HG03025 (cell line): Measurements from ENCODE around the gene DTYMK.
"Not testable (repeated sequence)": the region's sequence is repeated elsewhere in the genome, so short reads cannot be mapped to it uniquely, and the experiment has no call there.

Source experiments
- ATAC-seq: cut with Tn5 transposase; IDR thresholded peaks from one replicate; pipeline ENCODE4 v1.9.1; 2021; ENCODE audit warnings: mild to moderate bottlenecking, moderate library complexity; ENCODE audit not compliant: unreplicated experiment, low FRiP score

DTYMK gene

GRCh38 chr2:241686650-241687425 is at the start of gene DTYMK:
Gene DTYMK, minus strand, starts transcription at chr2:241686815. Its CDS starts 32 bp downstream, at chr2:241686783.
- ATAC-seq, result peak; percentile 90

- no peak for ATAC-seq
Measured at GRCh38 chr2:241736111-241736510, 49.5 kb upstream of the DTYMK start.

GRCh38 chr2:241734467-241735208 is 48.0 kb upstream of the DTYMK start, which contains the start of gene D2HGDH:
Gene D2HGDH, plus strand, starts transcription at chr2:241734630. Its CDS starts 595 bp downstream, at chr2:241735225.
- ATAC-seq, result peak; percentile 63

- peak; percentile 24 for ATAC-seq
Measured at GRCh38 chr2:241734208-241734466, 47.5 kb upstream of the DTYMK start.

- ATAC-seq, result no peak
Measured at GRCh38 chr2:241733391-241734207, 47.0 kb upstream of the DTYMK start.

GRCh38 chr2:241732513-241733186 is 46.0 kb upstream of the DTYMK start:
- not testable (repeated sequence) for ATAC-seq

- no peak for ATAC-seq
Measured at GRCh38 chr2:241730671-241731293, 44.2 kb upstream of the DTYMK start.

GRCh38 chr2:241729868-241730267 is 43.3 kb upstream of the DTYMK start:
- no peak for ATAC-seq

- ATAC-seq, result no peak
Measured at GRCh38 chr2:241728627-241729026, 42.0 kb upstream of the DTYMK start.

- ATAC-seq, result no peak
Measured at GRCh38 chr2:241728000-241728399, 41.4 kb upstream of the DTYMK start.

- ATAC-seq, result no peak
Measured at GRCh38 chr2:241726459-241726858, 39.8 kb upstream of the DTYMK start.

GRCh38 chr2:241724975-241725870 is 38.6 kb upstream of the DTYMK start:
- no peak for ATAC-seq

GRCh38 chr2:241724259-241724974 is 37.8 kb upstream of the DTYMK start:
- no peak for ATAC-seq

GRCh38 chr2:241722896-241723454 is 36.4 kb upstream of the DTYMK start:
- ATAC-seq, result no peak

- no peak for ATAC-seq
Measured at GRCh38 chr2:241721852-241722251, 35.2 kb upstream of the DTYMK start.

GRCh38 chr2:241720560-241720959 is 33.9 kb upstream of the DTYMK start:
- no peak for ATAC-seq

GRCh38 chr2:241720099-241720498 is 33.5 kb upstream of the DTYMK start:
- no peak for ATAC-seq

- ATAC-seq, result no peak
Measured at GRCh38 chr2:241719093-241719492, 32.5 kb upstream of the DTYMK start.
